Neural cell (in vitro differentiated cells): Measurements from ENCODE around the gene PUS7. TPM values are rescaled to one million over a fixed set of nuclear protein-coding genes. Genes with fewer than 3 reads are reported as not detected.
"Not testable (repeated sequence)": the region's sequence is repeated elsewhere in the genome, so short reads cannot be mapped to it uniquely, and the experiment has no call there.

Source experiments
- H2AFZ ChIP-seq: fragments of 200-600, 300-800 bp; sonication (generic), shearing (Covaris generic); 2 replicates; pipeline ENCODE4 v1.6.0; 2014; ENCODE audit warnings: low read depth, mild to moderate bottlenecking, antibody characterized with exemption, low read length, moderate library complexity
- H3F3A ChIP-seq: fragments of 200-600 bp; shearing (Covaris generic); 2 replicates; pipeline ENCODE4 v1.6.1; 2016; ENCODE audit warnings: mild to moderate bottlenecking, moderate library complexity, mixed read lengths, antibody characterized with exemption, low read length; ENCODE audit not compliant: insufficient read depth, poor library complexity, severe bottlenecking
- H3K27ac ChIP-seq: fragments of 200-600, 300-800 bp; sonication (generic), shearing (Covaris generic); 2 replicates; pipeline ENCODE4 v1.5.1; 2014; ENCODE audit warnings: mild to moderate bottlenecking, low read length, moderate library complexity
- H3K27me3 ChIP-seq: fragments of 300-800, 200-600 bp; sonication (generic), shearing (Covaris generic); 2 replicates; pipeline ENCODE4 v1.6.0; 2014; ENCODE audit warnings: mild to moderate bottlenecking, low read depth, low read length, moderate library complexity; ENCODE audit not compliant: insufficient read depth
- H3K36me3 ChIP-seq: fragments of 300-800, 200-600 bp; sonication (generic), shearing (Covaris generic); 2 replicates; pipeline ENCODE4 v1.5.1; 2014; ENCODE audit warnings: mild to moderate bottlenecking, antibody characterized with exemption, low read length, moderate library complexity; ENCODE audit not compliant: insufficient read depth
- H3K4me2 ChIP-seq: fragments of 300-800, 200-600 bp; sonication (generic), shearing (Covaris generic); 2 replicates; pipeline ENCODE4 v1.6.0; 2014; ENCODE audit warnings: mild to moderate bottlenecking, low read length
- H3K4me3 ChIP-seq: fragments of 300-800, 200-600 bp; sonication (generic), shearing (Covaris generic); 2 replicates; pipeline ENCODE4 v1.5.1; 2014; ENCODE audit warnings: mild to moderate bottlenecking, low read length, moderate library complexity
- H3K79me2 ChIP-seq: fragments of 200-600 bp; shearing (Covaris generic); replicated peaks from 2 replicates; pipeline ENCODE4 v1.6.0; 2014; ENCODE audit warnings: mild to moderate bottlenecking, low read length, moderate library complexity; ENCODE audit not compliant: insufficient read depth
- H3K9ac ChIP-seq: fragments of 300-800, 200-600 bp; sonication (generic), shearing (Covaris generic); 2 replicates; pipeline ENCODE4 v1.6.1; 2016; ENCODE audit warnings: mild to moderate bottlenecking, low read length, mixed read lengths
- H3K9me2 ChIP-seq: fragments of 200-600 bp; shearing (Covaris generic); 2 replicates; pipeline ENCODE4 v1.6.1; 2016; ENCODE audit warnings: mild to moderate bottlenecking, low read length, mixed read lengths; ENCODE audit not compliant: insufficient read depth
- H3K9me3 ChIP-seq: fragments of 200-600, 300-800 bp; sonication (generic), shearing (Covaris generic); 2 replicates; pipeline ENCODE4 v1.6.1; 2016; ENCODE audit warnings: mild to moderate bottlenecking, mixed run types, low read length, moderate library complexity, mixed read lengths
- H4K20me1 ChIP-seq: fragments of 200-600 bp; shearing (Covaris generic); 2 replicates; pipeline ENCODE4 v1.6.1; 2016; ENCODE audit warnings: mild to moderate bottlenecking, mixed run types; ENCODE audit not compliant: insufficient read depth
- EP300 ChIP-seq: fragments of 450-650 bp; conservative IDR thresholded peaks from 2 replicates; pipeline ENCODE4 v1.6.1; 2014; ENCODE audit warnings: antibody characterized with exemption, mild to moderate bottlenecking, moderate library complexity; ENCODE audit not compliant: poor library complexity, severe bottlenecking
- EZH2 ChIP-seq: fragments of 200-600, 300-800 bp; shearing (Covaris generic), sonication (generic); IDR thresholded peaks from 2 replicates; pipeline ENCODE4 v1.6.1; 2014; ENCODE audit warnings: antibody characterized with exemption, low read length, borderline replicate concordance, mild to moderate bottlenecking; ENCODE audit not compliant: insufficient read depth, poor library complexity, severe bottlenecking
- MXI1 ChIP-seq: fragments of 450-650 bp; conservative IDR thresholded peaks from 2 replicates; pipeline ENCODE4 v1.6.1; 2014; ENCODE audit warnings: antibody characterized with exemption, mild to moderate bottlenecking; ENCODE audit not compliant: poor library complexity, severe bottlenecking
- POLR2AphosphoS5 ChIP-seq: IDR thresholded peaks from 2 replicates; pipeline ENCODE4 v1.6.1; 2012
- RAD21 ChIP-seq: fragments of 450-650 bp; conservative IDR thresholded peaks from 2 replicates; pipeline ENCODE4 v1.6.1; 2014; ENCODE audit warnings: antibody characterized with exemption, mild to moderate bottlenecking, moderate library complexity
- SMC3 ChIP-seq: fragments of 450-650 bp; conservative IDR thresholded peaks from 2 replicates; pipeline ENCODE4 v1.6.1; 2014; ENCODE audit warnings: antibody characterized with exemption, mild to moderate bottlenecking, moderate library complexity; ENCODE audit not compliant: poor library complexity
- TAF1 ChIP-seq: IDR thresholded peaks from 2 replicates; pipeline ENCODE4 v1.6.1; 2012; ENCODE audit warnings: low read depth
- polyA plus RNA-seq: library from polyadenylated mRNA; depleted of rRNA; stranded (reverse); fragments of >200 nt; gene quantifications from 2 replicates; pipeline ENCODE4 v1.2.3, GENCODE V29; 2014
- TF ChIP-seq, protein P1 (sequence below): IDR thresholded peaks from 2 replicates; pipeline ENCODE4 v1.6.1; 2012; ENCODE audit warnings: borderline replicate concordance
- TF ChIP-seq, protein P2 (sequence below): fragments of 450-650 bp; IDR thresholded peaks from 2 replicates; pipeline ENCODE4 v1.5.1; 2014; ENCODE audit warnings: antibody characterized with exemption, mild to moderate bottlenecking, moderate library complexity; ENCODE audit not compliant: poor library complexity, severe bottlenecking

The PUS7 gene
- polyA plus RNA-seq, 1 donor from 2014 or later, result 7.5 TPM

DNA sequence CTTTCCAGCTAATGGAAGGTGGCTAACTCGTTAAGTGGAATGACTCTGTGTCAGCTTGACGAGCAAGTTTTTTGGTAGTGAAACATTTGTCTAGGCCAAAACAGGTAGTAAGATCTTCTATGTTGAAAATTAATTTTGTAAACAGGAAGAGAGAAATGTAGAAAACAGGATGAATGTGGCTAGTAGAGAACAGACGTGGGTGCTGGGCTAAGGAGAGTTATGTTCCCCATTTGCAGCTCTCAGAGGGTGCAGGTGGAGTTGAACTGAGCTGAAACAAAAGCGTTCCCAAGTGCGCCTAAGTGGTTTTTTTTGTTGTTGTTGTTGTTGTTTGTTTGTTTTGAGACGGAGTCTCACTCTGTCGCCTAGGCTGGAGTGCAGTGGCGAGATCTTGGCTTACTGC lies 73.9 kb downstream of the PUS7 start:
- no peaks in the 10 kb centered on the region for H3K36me3 ChIP-seq
- no peak overlapping the region for H2AFZ ChIP-seq
- no peaks in the 10 kb centered on the region for H3K9me2 ChIP-seq
- no peak overlapping the region for H3K27ac ChIP-seq
- TF ChIP-seq EZH2 (no peak), POLR2AphosphoS5 (no peak), EP300 (no peak), SMC3 (no peak), MXI1 (no peak)
- TF ChIP-seq, protein P1, sequence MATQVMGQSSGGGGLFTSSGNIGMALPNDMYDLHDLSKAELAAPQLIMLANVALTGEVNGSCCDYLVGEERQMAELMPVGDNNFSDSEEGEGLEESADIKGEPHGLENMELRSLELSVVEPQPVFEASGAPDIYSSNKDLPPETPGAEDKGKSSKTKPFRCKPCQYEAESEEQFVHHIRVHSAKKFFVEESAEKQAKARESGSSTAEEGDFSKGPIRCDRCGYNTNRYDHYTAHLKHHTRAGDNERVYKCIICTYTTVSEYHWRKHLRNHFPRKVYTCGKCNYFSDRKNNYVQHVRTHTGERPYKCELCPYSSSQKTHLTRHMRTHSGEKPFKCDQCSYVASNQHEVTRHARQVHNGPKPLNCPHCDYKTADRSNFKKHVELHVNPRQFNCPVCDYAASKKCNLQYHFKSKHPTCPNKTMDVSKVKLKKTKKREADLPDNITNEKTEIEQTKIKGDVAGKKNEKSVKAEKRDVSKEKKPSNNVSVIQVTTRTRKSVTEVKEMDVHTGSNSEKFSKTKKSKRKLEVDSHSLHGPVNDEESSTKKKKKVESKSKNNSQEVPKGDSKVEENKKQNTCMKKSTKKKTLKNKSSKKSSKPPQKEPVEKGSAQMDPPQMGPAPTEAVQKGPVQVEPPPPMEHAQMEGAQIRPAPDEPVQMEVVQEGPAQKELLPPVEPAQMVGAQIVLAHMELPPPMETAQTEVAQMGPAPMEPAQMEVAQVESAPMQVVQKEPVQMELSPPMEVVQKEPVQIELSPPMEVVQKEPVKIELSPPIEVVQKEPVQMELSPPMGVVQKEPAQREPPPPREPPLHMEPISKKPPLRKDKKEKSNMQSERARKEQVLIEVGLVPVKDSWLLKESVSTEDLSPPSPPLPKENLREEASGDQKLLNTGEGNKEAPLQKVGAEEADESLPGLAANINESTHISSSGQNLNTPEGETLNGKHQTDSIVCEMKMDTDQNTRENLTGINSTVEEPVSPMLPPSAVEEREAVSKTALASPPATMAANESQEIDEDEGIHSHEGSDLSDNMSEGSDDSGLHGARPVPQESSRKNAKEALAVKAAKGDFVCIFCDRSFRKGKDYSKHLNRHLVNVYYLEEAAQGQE, result no peak
- TF ChIP-seq, protein P2, sequence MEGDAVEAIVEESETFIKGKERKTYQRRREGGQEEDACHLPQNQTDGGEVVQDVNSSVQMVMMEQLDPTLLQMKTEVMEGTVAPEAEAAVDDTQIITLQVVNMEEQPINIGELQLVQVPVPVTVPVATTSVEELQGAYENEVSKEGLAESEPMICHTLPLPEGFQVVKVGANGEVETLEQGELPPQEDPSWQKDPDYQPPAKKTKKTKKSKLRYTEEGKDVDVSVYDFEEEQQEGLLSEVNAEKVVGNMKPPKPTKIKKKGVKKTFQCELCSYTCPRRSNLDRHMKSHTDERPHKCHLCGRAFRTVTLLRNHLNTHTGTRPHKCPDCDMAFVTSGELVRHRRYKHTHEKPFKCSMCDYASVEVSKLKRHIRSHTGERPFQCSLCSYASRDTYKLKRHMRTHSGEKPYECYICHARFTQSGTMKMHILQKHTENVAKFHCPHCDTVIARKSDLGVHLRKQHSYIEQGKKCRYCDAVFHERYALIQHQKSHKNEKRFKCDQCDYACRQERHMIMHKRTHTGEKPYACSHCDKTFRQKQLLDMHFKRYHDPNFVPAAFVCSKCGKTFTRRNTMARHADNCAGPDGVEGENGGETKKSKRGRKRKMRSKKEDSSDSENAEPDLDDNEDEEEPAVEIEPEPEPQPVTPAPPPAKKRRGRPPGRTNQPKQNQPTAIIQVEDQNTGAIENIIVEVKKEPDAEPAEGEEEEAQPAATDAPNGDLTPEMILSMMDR, result no peak
- H3K79me2 ChIP-seq, result no peaks in the 10 kb centered on the region
- no peaks in the 10 kb centered on the region for H3K9me3 ChIP-seq
- H4K20me1 ChIP-seq, result no peaks in the 10 kb centered on the region
- H3F3A ChIP-seq, result no peaks in the 10 kb centered on the region
- H3K9ac ChIP-seq, result no peak overlapping the region
- H3K27me3 ChIP-seq, result no peaks in the 10 kb centered on the region
- no peak overlapping the region for H3K4me2 ChIP-seq
- no peak overlapping the region for H3K4me3 ChIP-seq

GRCh38 chr7:105444342-105444987 lies 77.6 kb downstream of the PUS7 start:
- Histone ChIP-seq H3K9me3 (no peaks in the 10 kb centered on the region), H3K4me3 (no peak overlapping the region), H3K27ac (peak overlapping the region; percentile 2), H4K20me1 (no peaks in the 10 kb centered on the region), H3K27me3 (no peaks in the 10 kb centered on the region), H2AFZ (no peak overlapping the region), H3K9ac (no peak overlapping the region), H3K79me2 (no peaks in the 10 kb centered on the region), H3K4me2 (no peak overlapping the region), H3F3A (no peaks in the 10 kb centered on the region), H3K9me2 (no peaks in the 10 kb centered on the region), H3K36me3 (no peaks in the 10 kb centered on the region)
- no peak for TF ChIP-seq TAF1
- TF ChIP-seq RAD21, result no peak
- TF ChIP-seq EP300, result no peak
- TF ChIP-seq POLR2AphosphoS5, result peak; percentile 42
- TF ChIP-seq, protein P2, result no peak
- TF ChIP-seq MXI1, result no peak
- no peak for TF ChIP-seq SMC3

- H3K79me2 ChIP-seq, H4K20me1 ChIP-seq, H3K9me2 ChIP-seq, H3K27me3 ChIP-seq, H3K9ac ChIP-seq, H3K4me2 ChIP-seq, H3F3A ChIP-seq, H3K36me3 ChIP-seq, H3K9me3 ChIP-seq, H3K4me3 ChIP-seq, H3K27ac ChIP-seq, H2AFZ ChIP-seq: not testable (repeated sequence)
Measured at GRCh38 chr7:105442214-105442613, 79.9 kb downstream of the PUS7 start.
